ENCODE data around the gene IGFALS.

Gene IGFALS

DNA sequence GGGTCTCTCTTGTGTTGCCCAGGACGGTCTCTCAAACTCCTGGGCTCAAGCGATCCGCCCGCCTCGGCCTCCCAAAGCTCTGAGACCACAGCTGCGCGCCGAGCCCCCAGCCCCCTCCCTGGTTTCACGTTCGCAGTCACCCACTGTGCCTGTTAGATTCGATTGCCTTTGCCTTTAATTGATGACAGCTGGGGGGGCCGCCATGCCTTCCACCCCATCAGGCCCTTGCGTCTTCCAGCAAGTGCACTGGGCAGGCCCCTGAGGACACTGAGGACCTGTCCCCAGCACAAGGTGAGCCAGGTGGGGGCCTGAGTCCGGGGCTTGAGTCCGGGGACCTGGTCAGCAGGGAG is 3.3 kb downstream of the IGFALS start:
- FAIRE-seq (no peak), DNase-seq (ENCODE audit: low spot score) (no peak)

DNA sequence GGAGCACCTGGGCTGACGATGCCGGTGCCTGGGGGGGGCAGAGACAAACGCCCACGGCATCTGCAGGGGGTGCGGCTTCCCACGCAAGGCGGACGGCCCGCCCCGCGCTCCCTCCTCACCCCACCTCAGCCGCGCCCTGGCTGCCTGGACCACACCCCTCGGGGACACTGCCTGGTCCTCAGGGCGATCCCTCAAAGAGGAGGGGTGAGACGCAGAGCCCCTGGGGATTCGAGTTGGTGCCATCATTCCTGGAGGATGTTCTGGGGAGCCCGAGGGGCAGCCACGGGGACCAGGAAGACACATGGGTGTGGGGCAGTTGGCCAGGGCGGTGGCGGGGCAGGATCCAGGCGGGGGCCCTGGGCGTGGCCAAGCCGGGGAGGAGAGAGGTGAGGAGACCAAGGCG is 3.9 kb downstream of the IGFALS start:
- DNase-seq (ENCODE audit: low spot score) (no peak), FAIRE-seq (no peak)

- no peak for DNase-seq (ENCODE audit: low spot score)
- no peak for FAIRE-seq
Measured at GRCh38 chr16:1788708-1789100, 4.8 kb downstream of the IGFALS start.

- FAIRE-seq = no peak
- DNase-seq (ENCODE audit: low spot score) = no peak
Measured at GRCh38 chr16:1788095-1788707, 5.3 kb downstream of the IGFALS start.

DNA sequence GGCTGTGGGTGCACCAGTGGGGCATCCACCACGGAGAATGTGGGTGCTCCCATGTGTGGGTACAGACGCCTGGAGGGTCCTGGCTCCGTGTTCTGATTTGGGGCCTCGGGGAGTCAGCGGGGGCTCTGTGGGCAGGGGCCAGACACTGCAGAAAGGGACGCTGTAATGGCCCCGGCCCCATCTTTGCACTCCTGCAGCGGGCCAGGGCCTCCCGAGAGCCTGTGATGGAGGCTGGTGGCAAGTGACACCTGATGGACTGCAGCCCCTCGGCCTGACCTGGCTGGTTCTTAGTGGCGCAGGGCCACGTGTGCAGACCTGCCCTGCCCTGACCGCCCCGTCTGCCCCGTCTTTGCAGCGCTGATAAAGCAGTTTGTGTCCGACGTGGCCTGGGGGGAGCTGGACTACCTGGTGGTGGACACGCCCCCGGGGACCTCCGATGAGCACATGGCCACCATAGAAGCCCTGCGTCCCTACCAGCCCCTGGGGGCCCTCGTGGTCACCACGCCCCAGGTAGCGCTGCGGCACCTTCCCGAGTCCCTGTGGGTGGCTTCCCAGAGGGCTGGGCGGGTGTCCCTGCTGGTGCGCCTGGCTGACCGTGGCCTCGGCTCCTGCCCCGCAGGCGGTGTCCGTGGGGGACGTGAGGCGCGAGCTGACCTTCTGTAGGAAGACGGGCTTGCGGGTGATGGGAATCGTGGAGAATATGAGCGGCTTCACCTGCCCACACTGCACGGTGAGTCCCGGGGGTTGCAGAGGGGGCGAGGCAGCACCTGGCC is 6.0 kb downstream of the IGFALS start:
- DNase-seq (ENCODE audit: low spot score) (no peak), FAIRE-seq (no peak)

- FAIRE-seq = no peak
Measured at GRCh38 chr16:1787056-1787321, 6.5 kb downstream of the IGFALS start.

DNA sequence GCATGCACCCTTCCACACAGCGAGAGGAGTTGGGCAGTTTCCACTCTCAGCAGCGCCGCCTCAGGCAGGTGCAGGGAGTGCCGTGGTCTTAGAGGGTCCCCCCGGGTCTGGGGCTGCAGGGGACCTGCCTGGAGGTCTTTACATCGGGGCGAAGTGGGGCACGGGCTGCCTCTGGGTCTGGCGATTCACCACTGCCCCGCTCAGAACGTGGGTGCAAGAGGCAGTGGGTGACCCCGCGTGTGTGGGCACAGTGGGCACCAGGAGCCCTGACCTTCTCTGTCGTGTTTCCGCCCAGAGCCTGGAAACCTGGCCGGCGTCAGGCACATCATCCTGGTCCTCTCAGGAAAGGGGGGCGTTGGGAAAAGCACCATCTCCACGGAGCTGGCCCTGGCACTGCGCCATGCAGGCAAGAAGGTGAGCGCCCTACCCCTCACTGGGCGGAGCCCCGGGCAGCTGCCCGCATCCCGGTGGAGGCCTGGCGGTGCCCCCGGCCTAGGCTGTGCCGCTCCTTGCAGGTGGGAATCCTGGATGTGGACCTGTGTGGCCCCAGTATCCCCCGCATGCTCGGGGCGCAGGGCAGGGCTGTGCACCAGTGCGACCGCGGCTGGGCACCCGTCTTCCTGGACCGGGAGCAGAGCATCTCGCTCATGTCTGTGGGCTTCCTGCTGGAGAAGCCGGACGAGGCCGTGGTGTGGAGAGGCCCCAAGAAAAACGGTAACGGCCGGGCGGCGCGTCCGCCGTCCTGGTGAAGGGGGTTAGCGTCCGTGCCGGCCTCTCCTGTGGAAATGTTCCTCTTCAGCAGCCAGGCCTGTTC is 7.1 kb downstream of the IGFALS start:
- DNase-seq (ENCODE audit: low spot score) = no peak
- FAIRE-seq = no peak

More at GRCh38 chr16:1787056-1787321, 6.5 kb downstream of the IGFALS start:
- DNase-seq (ENCODE audit: low spot score) = no peak

GRCh38 chr16:1785846-1786170 is 7.7 kb downstream of the IGFALS start:
- DNase-seq (ENCODE audit: low spot score) (no peak), FAIRE-seq (no peak)

- FAIRE-seq = no peak
- DNase-seq (ENCODE audit: low spot score) = no peak
Measured at GRCh38 chr16:1784977-1785845, 8.3 kb downstream of the IGFALS start.

DNA sequence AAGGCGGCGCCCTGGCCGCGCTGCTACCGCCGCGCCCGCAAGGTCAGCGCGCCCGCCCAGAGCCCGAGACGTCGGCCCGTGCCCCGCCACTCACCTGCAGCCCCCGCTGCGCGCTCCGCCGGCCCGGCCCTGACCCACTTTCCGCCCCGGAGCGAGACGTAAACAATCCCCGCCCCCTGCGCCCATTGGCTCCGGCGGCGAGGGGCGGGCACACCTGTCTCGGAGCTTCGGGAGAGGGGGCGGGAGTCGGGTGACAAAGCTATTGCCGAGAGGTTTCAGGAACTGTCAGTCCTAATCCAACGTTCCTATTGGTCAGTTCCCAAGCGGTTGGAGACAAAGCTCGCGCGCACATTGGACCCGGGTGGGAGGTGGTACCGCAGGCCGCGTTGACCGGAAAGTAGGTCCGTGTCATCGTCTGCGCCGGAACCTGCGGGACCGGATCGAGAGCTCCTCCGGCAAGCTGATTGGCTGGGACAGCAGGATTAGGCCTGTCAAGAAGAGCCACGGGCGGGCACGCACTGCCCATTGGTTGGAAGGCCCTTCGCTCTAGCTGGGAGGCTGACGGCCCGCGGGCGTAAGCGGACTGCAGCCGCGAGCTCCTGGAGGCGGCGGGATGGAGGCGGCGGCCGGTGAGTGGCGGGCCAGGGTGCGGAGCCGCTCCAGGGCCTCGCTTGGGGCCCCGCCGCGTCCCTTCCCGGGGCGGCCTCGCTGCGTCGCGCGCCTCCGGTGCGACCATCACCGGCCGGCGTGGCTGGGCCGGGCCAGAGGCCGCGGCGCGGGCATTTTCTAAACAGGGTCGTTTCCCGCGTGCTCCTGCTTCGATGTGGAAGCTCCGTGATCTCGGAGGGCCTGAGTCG is 10.9 kb downstream of the IGFALS start, which contains the start of the genes NUBP2 and SPSB3:
NUBP2 (plus strand) TSS at position 553 of the 857 bp plus-strand sequence; CDS start at position 614, 61 bp downstream.
SPSB3 (minus strand) TSS at position 164 of the 857 bp plus-strand sequence. CDS start 1,088 bp downstream, outside the sequence.
- peak; percentile 99 for DNase-seq (ENCODE audit: low spot score)
- FAIRE-seq = peak; percentile 97

- DNase-seq (ENCODE audit: low spot score) = no peak
- no peak for FAIRE-seq
Measured at GRCh38 chr16:1781758-1782407, 11.6 kb downstream of the IGFALS start.

- no peak for DNase-seq (ENCODE audit: low spot score)
- FAIRE-seq = no peak
Measured at GRCh38 chr16:1781254-1781653, 12.3 kb downstream of the IGFALS start.

GRCh38 chr16:1780677-1781072 is 12.8 kb downstream of the IGFALS start:
- no peak for DNase-seq (ENCODE audit: low spot score)
- no peak for FAIRE-seq

DNA sequence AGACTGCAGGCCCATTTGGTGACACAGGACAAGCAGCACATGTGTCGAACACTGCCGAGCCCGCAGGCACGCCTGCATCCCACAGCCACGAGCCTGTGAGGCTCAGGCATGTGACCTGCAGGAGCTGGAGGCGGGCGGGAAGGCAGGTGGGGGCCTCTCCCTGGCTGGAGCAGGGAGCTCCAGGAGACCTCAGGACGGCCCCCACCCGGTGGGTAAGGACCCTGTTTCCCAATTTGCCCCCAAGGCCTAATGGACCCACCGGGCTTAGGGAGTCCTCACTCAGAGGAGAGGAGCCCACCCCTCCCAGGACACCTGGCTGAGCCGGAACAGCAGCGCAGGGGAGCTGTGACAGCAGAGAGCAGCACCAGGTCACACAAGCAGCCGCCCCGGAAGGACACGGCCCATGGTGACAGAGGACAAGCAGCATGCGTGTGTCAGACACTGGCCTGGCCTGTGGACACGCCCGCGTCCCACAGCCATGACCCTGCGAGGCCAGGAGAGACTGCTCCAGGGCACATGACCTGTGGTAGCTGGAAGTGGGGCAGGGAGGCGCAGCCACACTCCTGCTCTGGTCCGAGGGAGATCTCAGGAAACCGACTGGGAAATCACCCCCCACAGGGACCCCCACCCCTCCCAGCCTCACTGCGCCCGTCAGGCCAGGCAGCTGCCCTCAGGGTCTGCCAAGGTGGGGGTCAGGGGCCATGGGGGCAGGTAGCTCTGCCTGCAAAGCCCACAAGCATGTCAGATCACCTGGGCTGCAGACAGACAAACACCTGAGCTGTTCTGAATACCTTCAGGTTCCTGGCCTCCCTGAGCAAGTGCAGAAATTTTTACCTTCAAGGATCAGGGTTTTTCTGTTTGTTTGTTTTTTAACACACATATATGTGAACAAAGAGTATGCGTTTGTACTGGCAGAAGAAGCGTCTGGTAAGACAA is 13.5 kb downstream of the IGFALS start:
- DNase-seq (ENCODE audit: low spot score) = no peak
- FAIRE-seq = no peak

DNA sequence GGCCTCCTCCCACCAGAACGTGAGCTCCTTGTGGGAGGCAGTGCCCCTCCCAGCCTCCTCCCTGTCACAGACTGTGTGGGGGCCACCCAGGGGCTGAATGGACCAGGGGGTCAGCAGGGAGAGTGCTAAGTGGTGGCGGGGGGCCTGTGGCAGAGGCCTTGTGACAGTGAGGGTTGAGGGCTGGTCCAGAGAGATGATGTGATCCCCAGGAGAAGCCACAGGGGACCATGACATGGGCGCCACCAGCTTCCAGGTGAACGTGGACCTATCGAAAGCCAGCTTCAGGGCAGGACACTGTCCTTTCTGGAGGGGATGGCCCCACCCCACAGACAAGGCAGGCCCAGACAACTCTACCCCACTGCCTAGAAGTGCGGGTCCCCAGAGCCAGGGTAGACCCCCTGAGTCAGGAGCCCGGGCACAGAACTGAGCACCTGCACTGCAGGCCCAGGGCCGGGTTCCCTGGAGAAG is 14.2 kb downstream of the IGFALS start:
- no peak for FAIRE-seq
- no peak for DNase-seq (ENCODE audit: low spot score)

- FAIRE-seq (no peak), DNase-seq (ENCODE audit: low spot score) (no peak)
Measured at GRCh38 chr16:1778200-1779179, 15.0 kb downstream of the IGFALS start.

DNA sequence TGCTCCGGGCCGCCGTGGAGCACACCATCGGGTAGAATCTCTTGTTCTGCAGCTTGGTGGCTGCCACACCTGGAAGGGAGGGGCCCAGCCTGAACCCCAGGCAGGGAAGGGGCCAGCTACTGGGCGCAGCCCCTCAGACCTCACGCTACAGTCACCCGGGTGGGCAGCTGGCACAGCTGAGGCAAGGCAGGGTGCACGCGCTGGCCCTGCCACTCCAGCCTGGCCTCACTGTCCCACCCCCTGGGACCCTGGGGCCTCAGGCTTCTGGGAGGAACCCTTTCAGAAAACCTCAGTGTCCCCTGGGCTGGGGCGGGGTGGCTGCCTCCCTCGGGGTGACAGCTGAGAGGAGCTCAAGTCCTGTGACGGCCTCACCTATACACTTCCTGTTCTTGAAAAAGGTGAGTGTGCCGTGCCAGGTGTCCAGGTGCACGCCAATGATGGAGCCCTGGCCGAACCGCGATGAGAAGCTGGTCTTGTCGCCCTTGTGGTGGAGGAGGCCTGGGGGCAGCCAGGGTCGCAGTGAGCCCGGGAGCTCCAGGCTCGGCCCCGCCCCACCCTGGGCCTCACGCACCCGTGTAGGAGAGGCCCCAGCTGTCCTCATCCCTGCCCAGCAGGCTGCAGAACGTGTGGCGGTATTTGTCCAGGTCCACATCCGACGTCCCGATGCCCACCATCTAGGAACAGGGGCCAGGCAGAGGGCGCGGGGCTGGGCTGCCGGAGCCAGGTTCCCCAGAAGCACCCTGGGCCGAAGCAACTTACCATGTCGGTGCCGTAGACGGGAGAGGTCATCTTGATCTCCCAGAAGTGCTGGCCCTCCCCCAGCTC is 15.9 kb downstream of the IGFALS start:
- FAIRE-seq = no peak
- no peak for DNase-seq (ENCODE audit: low spot score)

Data from RCC 7860 (cell line).